ENCODE data around the gene TP63. TPM values are rescaled to one million over a fixed set of nuclear protein-coding genes. Genes with fewer than 3 reads are reported as not detected.
A peak's percentile ranks its signal among the peaks of the same experiment; 100 is the strongest.
"Not testable (repeated sequence)": the region's sequence is repeated elsewhere in the genome, so short reads cannot be mapped to it uniquely, and the experiment has no call there.

TP63 gene
- total and polyA plus RNA-seq, 2 donors (not counting 3 experiments of a cell fraction or from before 2014, with no cell fraction given): not detected

- TF ChIP-seq MYC (IDR thresholded peaks at IDR 0.05; ENCODE audit: low read depth, low read length) (no peak), GATA2 (IDR thresholded peaks at IDR 0.05; ENCODE audit: insufficient read depth, insufficient read length, low read depth, low read length) (no peak), CTCF (IDR thresholded peaks at IDR 0.05; ENCODE audit: extremely low read depth in 1 of 2, insufficient read depth in 1 of 2, low read depth in 1 of 2, low read length in 2 of 2) (no peak), POLR2A (IDR thresholded peaks at IDR 0.05; ENCODE audit: low read depth, low read length) (no peak), POLR2AphosphoS5 (IDR thresholded peaks at IDR 0.05; ENCODE audit: insufficient read depth, low read depth, low read length) (no peak), JUN (IDR thresholded peaks at IDR 0.05; ENCODE audit: borderline replicate concordance, insufficient read depth, insufficient read length, low read depth) (no peak), FOS (IDR thresholded peaks at IDR 0.05; ENCODE audit: borderline replicate concordance, insufficient read depth, low read length) (no peak), EZH2 (IDR thresholded peaks at IDR 0.05; ENCODE audit: borderline replicate concordance, low read depth, low read length, severe bottlenecking) (no peak), MAX (IDR thresholded peaks at IDR 0.05; ENCODE audit: insufficient read depth, insufficient read length) (no peak)
- Histone ChIP-seq H3K9ac (replicated peaks; ENCODE audit: extremely low read depth, insufficient read depth, low read length) (no peak overlapping the region), H3K4me1 (ENCODE audit: control insufficient read depth, extremely low read depth, insufficient read depth, low read length) (peaks cover 5% of the 10 kb centered on the region), H2AFZ (ENCODE audit: low read depth, low read length) (peak overlapping the region; percentile 42), H3K79me2 (ENCODE audit: control insufficient read depth, insufficient read depth, low read length) (no peaks in the 10 kb centered on the region), H3K36me3 (ENCODE audit: control insufficient read depth in 2 of 2, extremely low read depth in 1 of 2, insufficient read depth in 2 of 2, low read length in 2 of 2) (no peaks in the 10 kb centered on the region), H3K4me3 (replicated peaks in 1 of 3; ENCODE audit: insufficient read depth in 1 of 3, low read depth in 1 of 3, low read length in 3 of 3) (no peak overlapping the region), H4K20me1 (replicated peaks; ENCODE audit: control insufficient read depth, extremely low read depth, insufficient read depth, low read length) (no peaks in the 10 kb centered on the region), H3K9me1 (replicated peaks; ENCODE audit: control insufficient read depth, extremely low read depth, insufficient read depth, low read length) (no peaks in the 10 kb centered on the region), H3K4me2 (ENCODE audit: insufficient read depth, low read length) (no peak overlapping the region), H3K9me3 (replicated peaks; ENCODE audit: control insufficient read depth, insufficient read depth, low read length) (no peaks in the 10 kb centered on the region), H3K27ac (ENCODE audit: insufficient read depth, low read depth, low read length) (no peak overlapping the region), H3K27me3 (ENCODE audit: control insufficient read depth in 2 of 2, insufficient read depth in 2 of 2, low read length in 2 of 2) (no peaks in the 10 kb centered on the region)
- intact Hi-C loops (cut with micrococcal nuclease): no loop called here
- CTCF ChIA-PET: interaction anchor here (0.7 kb wide), 1 partner anchor 24 kb away, joined by 3 read pairs; no protein-coding TSS in a partner anchor
- dilution Hi-C loops (cut with MboI; ENCODE audit: extremely low pct_ligation_motif_present, low sequenced_read_pairs): no loop called here
- POLR2A ChIA-PET: no interaction called here
- BruUV-seq (replicated peaks): no TSS peak
- FAIRE-seq (no peak), DNase-seq (ENCODE audit: low read depth, low spot score) (peak; percentile 49)
Observed at GRCh38 chr3:189748046-189748445, 116.9 kb downstream of the TP63 start.

- H3K9ac ChIP-seq (replicated peaks; ENCODE audit: extremely low read depth, insufficient read depth, low read length); H3K27me3 ChIP-seq (ENCODE audit: control insufficient read depth in 2 of 2, insufficient read depth in 2 of 2, low read length in 2 of 2); H3K36me3 ChIP-seq (ENCODE audit: control insufficient read depth in 2 of 2, extremely low read depth in 1 of 2, insufficient read depth in 2 of 2, low read length in 2 of 2); intact Hi-C loops (cut with micrococcal nuclease); POLR2A ChIA-PET; H4K20me1 ChIP-seq (replicated peaks; ENCODE audit: control insufficient read depth, extremely low read depth, insufficient read depth, low read length); H3K4me3 ChIP-seq (replicated peaks in 1 of 3; ENCODE audit: insufficient read depth in 1 of 3, low read depth in 1 of 3, low read length in 3 of 3); H3K9me1 ChIP-seq (replicated peaks; ENCODE audit: control insufficient read depth, extremely low read depth, insufficient read depth, low read length); H3K79me2 ChIP-seq (ENCODE audit: control insufficient read depth, insufficient read depth, low read length); dilution Hi-C loops (cut with MboI; ENCODE audit: extremely low pct_ligation_motif_present, low sequenced_read_pairs); H3K27ac ChIP-seq (ENCODE audit: insufficient read depth, low read depth, low read length); DNase-seq (ENCODE audit: low read depth, low spot score); H3K4me1 ChIP-seq (ENCODE audit: control insufficient read depth, extremely low read depth, insufficient read depth, low read length); FAIRE-seq; BruUV-seq (replicated peaks); H3K4me2 ChIP-seq (ENCODE audit: insufficient read depth, low read length); H3K9me3 ChIP-seq (replicated peaks; ENCODE audit: control insufficient read depth, insufficient read depth, low read length); CTCF ChIA-PET; H2AFZ ChIP-seq (ENCODE audit: low read depth, low read length): not testable (repeated sequence)
Observed at GRCh38 chr3:189750972-189751371, 119.8 kb downstream of the TP63 start.

All from endothelial cell of umbilical vein (primary cell).